WERI-Rb-1 (cell line): ENCODE results near the gene LPAR2.

ENCODE experiments used
- DNase-seq: peaks from one replicate; pipeline ENCODE4 v3.0.0-alpha.2; 2020
- H3K27ac ChIP-seq: fragments of 250-450 bp; sonication (Bioruptor Pico); 2 replicates; pipeline ENCODE4 v1.5.1; 2020; ENCODE audit warnings: mild to moderate bottlenecking, moderate library complexity
- H3K27me3 ChIP-seq: fragments of 250-450 bp; sonication (Bioruptor Pico); 2 replicates; pipeline ENCODE4 v1.5.1; 2021; ENCODE audit warnings: mild to moderate bottlenecking, low read depth, moderate library complexity; ENCODE audit not compliant: insufficient read depth, severe bottlenecking
- H3K36me3 ChIP-seq: fragments of 250-450 bp; sonication (Bioruptor Pico); 2 replicates; pipeline ENCODE4 v1.5.1; 2020; ENCODE audit warnings: mild to moderate bottlenecking, moderate library complexity
- H3K4me3 ChIP-seq: 2 replicates; pipeline ENCODE4 v1.5.1; 2011; ENCODE audit warnings: low read depth, mild to moderate bottlenecking, control low read depth, low read length
- H3K9me3 ChIP-seq: fragments of 250-450 bp; sonication (Bioruptor Pico); 2 replicates; pipeline ENCODE4 v1.5.1; 2021; ENCODE audit warnings: mild to moderate bottlenecking, moderate library complexity; ENCODE audit not compliant: severe bottlenecking
- TF ChIP-seq, protein P1 (sequence below): IDR thresholded peaks from 2 replicates; pipeline ENCODE4 v1.5.1; 2011; ENCODE audit warnings: low read depth, mild to moderate bottlenecking, control low read depth, inconsistent platforms, low read length

Gene LPAR2

GRCh38 chr19:19626516-19627472 is 1.2 kb downstream of the LPAR2 start:
- H3K27ac ChIP-seq = no peak overlapping the region
- H3K27me3 ChIP-seq = no peaks in the 10 kb centered on the region
- H3K4me3 ChIP-seq = no peak overlapping the region
- H3K36me3 ChIP-seq = no peaks in the 10 kb centered on the region
- no peaks in the 10 kb centered on the region for H3K9me3 ChIP-seq
- no peak for DNase-seq
- TF ChIP-seq, protein P1, sequence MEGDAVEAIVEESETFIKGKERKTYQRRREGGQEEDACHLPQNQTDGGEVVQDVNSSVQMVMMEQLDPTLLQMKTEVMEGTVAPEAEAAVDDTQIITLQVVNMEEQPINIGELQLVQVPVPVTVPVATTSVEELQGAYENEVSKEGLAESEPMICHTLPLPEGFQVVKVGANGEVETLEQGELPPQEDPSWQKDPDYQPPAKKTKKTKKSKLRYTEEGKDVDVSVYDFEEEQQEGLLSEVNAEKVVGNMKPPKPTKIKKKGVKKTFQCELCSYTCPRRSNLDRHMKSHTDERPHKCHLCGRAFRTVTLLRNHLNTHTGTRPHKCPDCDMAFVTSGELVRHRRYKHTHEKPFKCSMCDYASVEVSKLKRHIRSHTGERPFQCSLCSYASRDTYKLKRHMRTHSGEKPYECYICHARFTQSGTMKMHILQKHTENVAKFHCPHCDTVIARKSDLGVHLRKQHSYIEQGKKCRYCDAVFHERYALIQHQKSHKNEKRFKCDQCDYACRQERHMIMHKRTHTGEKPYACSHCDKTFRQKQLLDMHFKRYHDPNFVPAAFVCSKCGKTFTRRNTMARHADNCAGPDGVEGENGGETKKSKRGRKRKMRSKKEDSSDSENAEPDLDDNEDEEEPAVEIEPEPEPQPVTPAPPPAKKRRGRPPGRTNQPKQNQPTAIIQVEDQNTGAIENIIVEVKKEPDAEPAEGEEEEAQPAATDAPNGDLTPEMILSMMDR = no peak

DNA sequence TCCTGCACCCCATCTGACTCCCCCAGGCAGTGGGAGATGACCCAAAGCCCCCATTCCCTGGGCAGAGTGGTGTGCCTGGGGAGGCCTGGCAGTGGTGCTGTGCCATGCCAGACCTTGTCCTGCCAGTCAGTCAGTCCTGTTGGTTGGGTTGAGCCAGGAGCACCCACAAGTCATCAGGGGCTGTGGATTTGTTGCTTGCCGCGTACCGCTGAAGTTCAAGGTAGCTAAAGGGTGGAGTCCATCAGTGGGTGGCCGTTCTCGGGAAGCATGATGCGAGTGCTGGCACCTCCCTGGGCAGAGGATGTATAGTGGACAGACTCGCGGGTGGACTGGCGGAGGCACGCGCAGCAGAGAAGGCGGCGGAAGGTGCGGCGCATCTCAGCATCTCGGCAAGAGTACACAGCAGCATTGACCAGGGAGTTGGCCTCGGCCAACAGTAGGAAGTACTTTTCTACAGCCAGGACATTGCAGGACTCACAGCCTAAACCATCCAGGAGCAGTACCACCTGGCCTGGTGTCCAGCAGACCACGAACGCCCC is 3.9 kb downstream of the LPAR2 start:
- no peaks in the 10 kb centered on the region for H3K9me3 ChIP-seq
- TF ChIP-seq, protein P1 = no peak
- no peak overlapping the region for H3K4me3 ChIP-seq
- DNase-seq = no peak
- no peaks in the 10 kb centered on the region for H3K27me3 ChIP-seq
- H3K36me3 ChIP-seq = no peaks in the 10 kb centered on the region
- no peak overlapping the region for H3K27ac ChIP-seq

- DNase-seq = no peak
- no peak overlapping the region for H3K27ac ChIP-seq
- no peaks in the 10 kb centered on the region for H3K36me3 ChIP-seq
- no peaks in the 10 kb centered on the region for H3K9me3 ChIP-seq
- TF ChIP-seq, protein P1 = no peak
- H3K27me3 ChIP-seq = no peaks in the 10 kb centered on the region
- no peak overlapping the region for H3K4me3 ChIP-seq
Observed at GRCh38 chr19:19623383-19623782, 4.6 kb downstream of the LPAR2 start.

- no peak for DNase-seq
- H3K27me3 ChIP-seq = no peaks in the 10 kb centered on the region
- H3K9me3 ChIP-seq = no peaks in the 10 kb centered on the region
- no peak overlapping the region for H3K4me3 ChIP-seq
- TF ChIP-seq, protein P1 = no peak
- no peaks in the 10 kb centered on the region for H3K36me3 ChIP-seq
- H3K27ac ChIP-seq = no peak overlapping the region
Observed at GRCh38 chr19:19619849-19620210, 8.2 kb downstream of the LPAR2 start.

DNA sequence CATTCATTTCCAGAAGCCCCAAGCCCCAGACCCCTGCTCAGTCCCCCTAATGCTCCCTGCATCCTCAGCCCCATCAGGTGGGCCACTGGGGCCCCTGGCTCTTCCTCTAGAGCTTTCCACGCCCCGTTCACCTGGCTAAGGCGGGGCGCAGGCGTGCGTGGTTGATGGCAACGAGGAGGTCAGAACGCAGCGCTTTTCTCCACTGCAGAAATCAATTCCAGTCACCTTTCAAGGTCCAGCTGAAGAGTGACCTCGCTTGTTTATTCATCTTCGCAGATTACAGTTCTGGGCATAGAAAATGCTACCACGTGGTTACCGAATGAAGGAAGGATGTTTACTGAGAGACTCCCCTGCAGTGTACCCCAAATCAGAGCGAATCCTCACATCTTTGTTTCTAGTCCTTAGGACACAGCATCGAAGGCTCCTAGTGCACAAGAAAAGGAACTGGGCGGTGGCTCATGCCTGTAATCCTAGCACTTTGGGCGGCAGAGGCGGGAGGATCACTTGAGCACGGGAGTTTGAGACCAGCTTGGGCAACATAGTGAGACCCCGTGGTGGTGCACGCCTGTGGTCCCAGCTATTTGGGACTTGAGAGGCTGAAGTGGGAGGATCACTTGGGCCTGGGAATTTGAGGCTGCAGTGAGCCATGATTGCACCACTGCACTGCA is 8.7 kb downstream of the LPAR2 start:
- DNase-seq = no peak
- Histone ChIP-seq H3K27ac (no peak overlapping the region), H3K27me3 (no peaks in the 10 kb centered on the region), H3K9me3 (no peaks in the 10 kb centered on the region), H3K4me3 (peak overlapping the region; percentile 39), H3K36me3 (no peaks in the 10 kb centered on the region)
- TF ChIP-seq, protein P1 = no peak
